K562 (cell line): ENCODE data around the gene PCSK2. TPM values are rescaled to one million over a fixed set of nuclear protein-coding genes. Genes with fewer than 3 reads are reported as not detected.

Experiments
- ATAC-seq: fragments of 200-7000 bp; cut with Tn5 transposase; 3 replicates; pipeline ENCODE4 v1.9.1; 2020; ENCODE audit warnings: moderate library complexity
- BruUV-seq: library from RNA; stranded (reverse); fragments of 400-500 nt; replicated peaks from 2 replicates; lab custom pipeline; 2021; lab: Mats Ljungman, UMichigan
- CTCF ChIA-PET: fragments of 300-600 bp; formaldehyde crosslinking; extraction: SDS; loops from one replicate; lab custom pipeline; 2021; ENCODE audit warnings: low intra/inter-chr PET ratio; lab: Yijun Ruan, JAX
- POLR2A ChIA-PET: fragments of 300-600, 350-650 bp; sonication (Branson Sonifier 250); formaldehyde crosslinking; extraction: SDS; loops from one replicate; lab custom pipeline; 2021; ENCODE audit warnings: antibody characterized with exemption, inconsistent platforms; lab: Yijun Ruan, JAX
- DNase-seq, 4 experiments: peaks; one replicate each; pipeline versions ENCODE4 v3.0.0 to v3.0.0-alpha.2; 2011 to 2018; ENCODE audit warnings: low spot score in 3 of 4, mixed read lengths in 3 of 4; ENCODE audit errors: extremely low read depth in 1 of 4
- FAIRE-seq: peaks from 2 replicates; lab custom pipeline; 2011; peaks lifted over from hg19 to GRCh38; lab: Jason Lieb, UNC
- H2AFZ ChIP-seq: 2 replicates; pipeline ENCODE4 v1.6.0; 2011; ENCODE audit warnings: low read depth, low read length, control low read depth, inconsistent platforms
- H3K27ac ChIP-seq: fragments of 200-600 bp; 3 replicates; pipeline ENCODE4 v1.8.0; 2011; ENCODE audit warnings: low read depth, mild to moderate bottlenecking, control low read depth, inconsistent platforms, low read length, moderate library complexity, mixed read lengths; ENCODE audit errors: extremely low read depth
- H3K27me3 ChIP-seq, 2 experiments: fragments of 300-600 bp in 1 of 2; 2 replicates in 1 of 2; 3 replicates in 1 of 2; pipeline versions ENCODE4 v1.6.0 to v1.8.0; 2011; ENCODE audit warnings: inconsistent platforms in 2 of 2, low read length in 2 of 2, mild to moderate bottlenecking in 1 of 2, mixed read lengths in 1 of 2, moderate library complexity in 1 of 2; ENCODE audit not compliant: control insufficient read depth in 2 of 2, insufficient read depth in 2 of 2
- H3K36me3 ChIP-seq: fragments of 300-600 bp; 3 replicates; pipeline ENCODE4 v1.8.0; 2011; ENCODE audit warnings: mild to moderate bottlenecking, low read length, inconsistent platforms; ENCODE audit not compliant: control insufficient read depth, insufficient read depth
- H3K4me1 ChIP-seq, 2 experiments: fragments of 200-600 bp in 1 of 2; replicated peaks in 1 of 2; 2 replicates in 1 of 2; 3 replicates in 1 of 2; pipeline versions ENCODE4 v1.5.1 to v1.8.0; 2011; ENCODE audit warnings: inconsistent platforms in 2 of 2, low read length in 2 of 2, mild to moderate bottlenecking in 1 of 2, mixed read lengths in 1 of 2, moderate library complexity in 1 of 2; ENCODE audit not compliant: control insufficient read depth in 2 of 2, insufficient read depth in 2 of 2
- H3K4me2 ChIP-seq: 2 replicates; pipeline ENCODE4 v1.6.1; 2011; ENCODE audit warnings: low read length, control low read depth, inconsistent platforms, mixed read lengths; ENCODE audit not compliant: insufficient read depth
- H3K4me3 ChIP-seq: fragments of 200-600 bp; sonication (generic), shearing (Covaris generic); 2 replicates; pipeline ENCODE4 v1.5.1; 2016; ENCODE audit warnings: control low read depth, inconsistent platforms
- H3K79me2 ChIP-seq: fragments of 200-600 bp; 3 replicates; pipeline ENCODE4 v1.8.0; 2011; ENCODE audit warnings: low read length, inconsistent platforms; ENCODE audit not compliant: control insufficient read depth, insufficient read depth
- H3K9ac ChIP-seq, 2 experiments: 2 replicates each; pipeline versions ENCODE4 v1.6.0 to v1.6.1; 2011; ENCODE audit warnings: low read depth in 2 of 2, low read length in 2 of 2, control low read depth in 1 of 2, inconsistent platforms in 1 of 2, mild to moderate bottlenecking in 1 of 2, mixed read lengths in 1 of 2; ENCODE audit not compliant: insufficient read depth in 1 of 2
- H3K9me1 ChIP-seq: one replicate; pipeline ENCODE4 v1.6.0; 2011; ENCODE audit warnings: inconsistent platforms, mild to moderate bottlenecking, low read length, moderate library complexity; ENCODE audit not compliant: control insufficient read depth, insufficient read depth
- H3K9me3 ChIP-seq: replicated peaks from 2 replicates; pipeline ENCODE4 v1.5.1; 2011; ENCODE audit warnings: low read depth, low read length, inconsistent platforms; ENCODE audit not compliant: control insufficient read depth, insufficient read depth
- H4K20me1 ChIP-seq: replicated peaks from 2 replicates; pipeline ENCODE4 v1.6.1; 2011; ENCODE audit warnings: low read length, inconsistent platforms, mixed read lengths; ENCODE audit not compliant: control insufficient read depth, insufficient read depth
- ZNF121 ChIP-seq: sonication (generic); formaldehyde crosslinking; conservative IDR thresholded peaks from 2 replicates; pipeline ENCODE4 v1.8.0; 2022; ENCODE audit warnings: missing genetic modification reagents
- WGBS: fragments of 100-300 bp; shearing (Covaris generic); methylation state at CpG from one replicate; pipeline ENCODE4 v1.1.6; 2016; ENCODE audit warnings: low coverage, mixed read lengths; ENCODE audit not compliant: insufficient coverage; ENCODE audit errors: missing lambda C conversion rate; 5-methylcytosine and 5-hydroxymethylcytosine counted together
- in situ Hi-C: fragments of 300-500 bp; cut with MboI; formaldehyde crosslinking; loops from 4 replicates; pipeline ENCODE4 v1.15.0; 2018; ENCODE audit warnings: inconsistent platforms, mixed read lengths
- intact Hi-C: fragments of 100-400 bp; cut with micrococcal nuclease; formaldehyde crosslinking; loops from 2 replicates; pipeline ENCODE4 v1.14.2; 2022
- polyA plus RNA-seq, 8 experiments: library from polyadenylated mRNA; depleted of rRNA in 4 of 8; stranded (reverse) in 5 of 8; unstranded in 3 of 8; fragments of >200 nt; fragmentation: Nextera tagmentation in 2 of 8; fragmentation: Illumina TruSeq in 1 of 8; extraction: Ambion mirVana in 2 of 8; extraction: Trizol in 1 of 8; gene quantifications; 2 replicates each; pipeline versions ENCODE4 v1.2.1 to v1.2.3, GENCODE V29; 2011 to 2014; ENCODE audit warnings: inconsistent platforms in 1 of 8, missing spikeins in 1 of 8
- total RNA-seq, 7 experiments: library from RNA; depleted of rRNA in 6 of 7; stranded (reverse); fragments of >200 nt in 6 of 7; fragmentation: Illumina TruSeq in 2 of 7; extraction: Trizol in 2 of 7; gene quantifications; 2 replicates each; pipeline versions ENCODE4 v1.2.1 to v1.2.3, GENCODE V29; 2011 to 2021; ENCODE audit warnings: low replicate concordance in 1 of 7
- TF ChIP-seq, protein P1 (sequence below), 2 experiments: fragments of 150-350 bp in 1 of 2; IDR thresholded peaks; 2 replicates each; pipeline ENCODE4 v1.6.1; 2012 to 2016; ENCODE audit warnings: low read depth in 2 of 2, low read length in 2 of 2, mild to moderate bottlenecking in 1 of 2, moderate library complexity in 1 of 2
- TF ChIP-seq, protein P2 (sequence below): fragments of 250-450 bp; sonication (Bioruptor Pico); IDR thresholded peaks from 2 replicates; pipeline ENCODE4 v1.4.0; 2020; ENCODE audit warnings: mild to moderate bottlenecking, moderate library complexity, borderline replicate concordance
- TF ChIP-seq, protein P3 (sequence below): fragments of 250-450 bp; sonication (Bioruptor Pico); IDR thresholded peaks from 2 replicates; pipeline ENCODE4 v1.4.0; 2020
- TF ChIP-seq, protein P4 (sequence below), 2 experiments: fragments of 200-800 bp in 1 of 2; sonication (Bioruptor generic) in 1 of 2; sonication (generic) in 1 of 2; formaldehyde crosslinking in 1 of 2; IDR thresholded peaks in 1 of 2; conservative IDR thresholded peaks in 1 of 2; 2 replicates each; pipeline versions ENCODE4 v1.5.0 to v1.6.1; 2016 to 2020; ENCODE audit warnings: missing compliant biosample characterization in 1 of 2, missing genetic modification characterization in 1 of 2, missing genetic modification reagents in 1 of 2

Gene PCSK2
- total and polyA plus RNA-seq, 9 of the 15 experiments (the other 6 are each of a cell fraction or from before 2014, with no cell fraction given): 0.04 to 0.07 (median 0.05) TPM; not detected in 6

DNA sequence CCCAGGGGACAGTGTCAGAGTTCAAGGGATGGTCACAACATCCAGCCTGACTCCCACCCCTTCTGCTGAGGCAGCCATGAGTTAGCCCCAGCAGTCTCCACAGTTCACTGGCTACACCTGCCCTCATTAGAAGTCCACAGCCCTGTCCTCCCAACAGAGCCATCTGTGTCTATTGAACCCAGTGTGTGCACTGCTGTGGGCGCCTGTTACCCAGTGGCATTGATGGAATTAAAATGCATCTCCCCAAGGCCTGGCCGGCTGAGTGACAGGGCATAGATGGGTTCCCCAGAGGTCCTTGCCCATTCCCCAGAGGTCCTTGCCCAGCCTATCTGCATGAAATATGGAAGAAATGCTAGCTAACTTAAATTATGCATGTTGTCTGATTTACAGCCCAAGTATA, 73.3 kb downstream of the PCSK2 start (continued):
- TF ChIP-seq, protein P1, sequence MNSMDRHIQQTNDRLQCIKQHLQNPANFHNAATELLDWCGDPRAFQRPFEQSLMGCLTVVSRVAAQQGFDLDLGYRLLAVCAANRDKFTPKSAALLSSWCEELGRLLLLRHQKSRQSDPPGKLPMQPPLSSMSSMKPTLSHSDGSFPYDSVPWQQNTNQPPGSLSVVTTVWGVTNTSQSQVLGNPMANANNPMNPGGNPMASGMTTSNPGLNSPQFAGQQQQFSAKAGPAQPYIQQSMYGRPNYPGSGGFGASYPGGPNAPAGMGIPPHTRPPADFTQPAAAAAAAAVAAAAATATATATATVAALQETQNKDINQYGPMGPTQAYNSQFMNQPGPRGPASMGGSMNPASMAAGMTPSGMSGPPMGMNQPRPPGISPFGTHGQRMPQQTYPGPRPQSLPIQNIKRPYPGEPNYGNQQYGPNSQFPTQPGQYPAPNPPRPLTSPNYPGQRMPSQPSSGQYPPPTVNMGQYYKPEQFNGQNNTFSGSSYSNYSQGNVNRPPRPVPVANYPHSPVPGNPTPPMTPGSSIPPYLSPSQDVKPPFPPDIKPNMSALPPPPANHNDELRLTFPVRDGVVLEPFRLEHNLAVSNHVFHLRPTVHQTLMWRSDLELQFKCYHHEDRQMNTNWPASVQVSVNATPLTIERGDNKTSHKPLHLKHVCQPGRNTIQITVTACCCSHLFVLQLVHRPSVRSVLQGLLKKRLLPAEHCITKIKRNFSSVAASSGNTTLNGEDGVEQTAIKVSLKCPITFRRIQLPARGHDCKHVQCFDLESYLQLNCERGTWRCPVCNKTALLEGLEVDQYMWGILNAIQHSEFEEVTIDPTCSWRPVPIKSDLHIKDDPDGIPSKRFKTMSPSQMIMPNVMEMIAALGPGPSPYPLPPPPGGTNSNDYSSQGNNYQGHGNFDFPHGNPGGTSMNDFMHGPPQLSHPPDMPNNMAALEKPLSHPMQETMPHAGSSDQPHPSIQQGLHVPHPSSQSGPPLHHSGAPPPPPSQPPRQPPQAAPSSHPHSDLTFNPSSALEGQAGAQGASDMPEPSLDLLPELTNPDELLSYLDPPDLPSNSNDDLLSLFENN (IDR thresholded peaks at IDR 0.05; ENCODE audit: low read depth in 2 of 2, low read length in 2 of 2): no peak

DNA sequence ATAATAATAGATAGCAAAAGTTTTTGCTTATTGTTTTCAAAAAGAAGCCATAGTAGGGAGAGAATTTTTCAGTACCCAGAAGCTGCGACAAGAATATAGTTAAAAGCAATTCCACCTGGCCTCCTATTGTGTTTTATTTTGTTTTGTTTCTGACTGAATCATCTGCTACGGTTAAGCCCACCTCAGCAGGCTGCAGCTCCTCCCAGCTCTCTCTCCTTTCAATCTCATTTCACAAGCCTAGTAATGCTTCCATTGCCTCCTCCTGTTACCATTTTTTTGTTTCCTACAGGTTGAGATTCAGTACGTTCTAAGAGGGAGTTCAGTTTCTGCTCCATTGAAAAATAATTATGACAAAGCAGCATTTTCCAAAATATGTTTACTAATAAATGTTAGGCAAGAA, 77.9 kb downstream of the PCSK2 start:
- H3K9me3 ChIP-seq: no peaks in the 10 kb centered on the region
- POLR2A ChIA-PET: no interaction called here
- no peak overlapping the region for H2AFZ ChIP-seq
- H4K20me1 ChIP-seq: no peaks in the 10 kb centered on the region
- no peaks in the 10 kb centered on the region for H3K27me3 ChIP-seq
- H3K9me1 ChIP-seq: no peaks in the 10 kb centered on the region
- no TSS peak for BruUV-seq
- H3K27ac ChIP-seq: no peak overlapping the region
- 0% methylated on average over 3 of the region's 3 CpGs for WGBS
- CTCF ChIA-PET: no interaction called here
- ATAC-seq (no peak), DNase-seq (no peak), FAIRE-seq (no peak)
- no peaks in the 10 kb centered on the region for H3K36me3 ChIP-seq
- intact Hi-C loops (no loop called here), in situ Hi-C loops (no loop called here)
- H3K4me1 ChIP-seq: no peaks in the 10 kb centered on the region
- H3K4me3 ChIP-seq: no peak overlapping the region
- no peak overlapping the region for H3K9ac ChIP-seq
- no peaks in the 10 kb centered on the region for H3K79me2 ChIP-seq
- H3K4me2 ChIP-seq: no peak overlapping the region
- TF ChIP-seq ZNF121: no peak
- TF ChIP-seq, protein P2, sequence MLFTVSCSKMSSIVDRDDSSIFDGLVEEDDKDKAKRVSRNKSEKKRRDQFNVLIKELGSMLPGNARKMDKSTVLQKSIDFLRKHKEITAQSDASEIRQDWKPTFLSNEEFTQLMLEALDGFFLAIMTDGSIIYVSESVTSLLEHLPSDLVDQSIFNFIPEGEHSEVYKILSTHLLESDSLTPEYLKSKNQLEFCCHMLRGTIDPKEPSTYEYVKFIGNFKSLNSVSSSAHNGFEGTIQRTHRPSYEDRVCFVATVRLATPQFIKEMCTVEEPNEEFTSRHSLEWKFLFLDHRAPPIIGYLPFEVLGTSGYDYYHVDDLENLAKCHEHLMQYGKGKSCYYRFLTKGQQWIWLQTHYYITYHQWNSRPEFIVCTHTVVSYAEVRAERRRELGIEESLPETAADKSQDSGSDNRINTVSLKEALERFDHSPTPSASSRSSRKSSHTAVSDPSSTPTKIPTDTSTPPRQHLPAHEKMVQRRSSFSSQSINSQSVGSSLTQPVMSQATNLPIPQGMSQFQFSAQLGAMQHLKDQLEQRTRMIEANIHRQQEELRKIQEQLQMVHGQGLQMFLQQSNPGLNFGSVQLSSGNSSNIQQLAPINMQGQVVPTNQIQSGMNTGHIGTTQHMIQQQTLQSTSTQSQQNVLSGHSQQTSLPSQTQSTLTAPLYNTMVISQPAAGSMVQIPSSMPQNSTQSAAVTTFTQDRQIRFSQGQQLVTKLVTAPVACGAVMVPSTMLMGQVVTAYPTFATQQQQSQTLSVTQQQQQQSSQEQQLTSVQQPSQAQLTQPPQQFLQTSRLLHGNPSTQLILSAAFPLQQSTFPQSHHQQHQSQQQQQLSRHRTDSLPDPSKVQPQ (CRISPR knock-in tag): no peak
- TF ChIP-seq, protein P3, sequence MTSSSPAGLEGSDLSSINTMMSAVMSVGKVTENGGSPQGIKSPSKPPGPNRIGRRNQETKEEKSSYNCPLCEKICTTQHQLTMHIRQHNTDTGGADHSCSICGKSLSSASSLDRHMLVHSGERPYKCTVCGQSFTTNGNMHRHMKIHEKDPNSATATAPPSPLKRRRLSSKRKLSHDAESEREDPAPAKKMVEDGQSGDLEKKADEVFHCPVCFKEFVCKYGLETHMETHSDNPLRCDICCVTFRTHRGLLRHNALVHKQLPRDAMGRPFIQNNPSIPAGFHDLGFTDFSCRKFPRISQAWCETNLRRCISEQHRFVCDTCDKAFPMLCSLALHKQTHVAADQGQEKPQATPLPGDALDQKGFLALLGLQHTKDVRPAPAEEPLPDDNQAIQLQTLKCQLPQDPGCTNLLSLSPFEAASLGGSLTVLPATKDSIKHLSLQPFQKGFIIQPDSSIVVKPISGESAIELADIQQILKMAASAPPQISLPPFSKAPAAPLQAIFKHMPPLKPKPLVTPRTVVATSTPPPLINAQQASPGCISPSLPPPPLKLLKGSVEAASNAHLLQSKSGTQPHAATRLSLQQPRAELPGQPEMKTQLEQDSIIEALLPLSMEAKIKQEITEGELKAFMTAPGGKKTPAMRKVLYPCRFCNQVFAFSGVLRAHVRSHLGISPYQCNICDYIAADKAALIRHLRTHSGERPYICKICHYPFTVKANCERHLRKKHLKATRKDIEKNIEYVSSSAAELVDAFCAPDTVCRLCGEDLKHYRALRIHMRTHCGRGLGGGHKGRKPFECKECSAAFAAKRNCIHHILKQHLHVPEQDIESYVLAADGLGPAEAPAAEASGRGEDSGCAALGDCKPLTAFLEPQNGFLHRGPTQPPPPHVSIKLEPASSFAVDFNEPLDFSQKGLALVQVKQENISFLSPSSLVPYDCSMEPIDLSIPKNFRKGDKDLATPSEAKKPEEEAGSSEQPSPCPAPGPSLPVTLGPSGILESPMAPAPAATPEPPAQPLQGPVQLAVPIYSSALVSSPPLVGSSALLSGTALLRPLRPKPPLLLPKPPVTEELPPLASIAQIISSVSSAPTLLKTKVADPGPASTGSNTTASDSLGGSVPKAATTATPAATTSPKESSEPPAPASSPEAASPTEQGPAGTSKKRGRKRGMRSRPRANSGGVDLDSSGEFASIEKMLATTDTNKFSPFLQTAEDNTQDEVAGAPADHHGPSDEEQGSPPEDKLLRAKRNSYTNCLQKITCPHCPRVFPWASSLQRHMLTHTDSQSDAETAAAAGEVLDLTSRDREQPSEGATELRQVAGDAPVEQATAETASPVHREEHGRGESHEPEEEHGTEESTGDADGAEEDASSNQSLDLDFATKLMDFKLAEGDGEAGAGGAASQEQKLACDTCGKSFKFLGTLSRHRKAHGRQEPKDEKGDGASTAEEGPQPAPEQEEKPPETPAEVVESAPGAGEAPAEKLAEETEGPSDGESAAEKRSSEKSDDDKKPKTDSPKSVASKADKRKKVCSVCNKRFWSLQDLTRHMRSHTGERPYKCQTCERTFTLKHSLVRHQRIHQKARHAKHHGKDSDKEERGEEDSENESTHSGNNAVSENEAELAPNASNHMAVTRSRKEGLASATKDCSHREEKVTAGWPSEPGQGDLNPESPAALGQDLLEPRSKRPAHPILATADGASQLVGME: no peak
- TF ChIP-seq, protein P4, sequence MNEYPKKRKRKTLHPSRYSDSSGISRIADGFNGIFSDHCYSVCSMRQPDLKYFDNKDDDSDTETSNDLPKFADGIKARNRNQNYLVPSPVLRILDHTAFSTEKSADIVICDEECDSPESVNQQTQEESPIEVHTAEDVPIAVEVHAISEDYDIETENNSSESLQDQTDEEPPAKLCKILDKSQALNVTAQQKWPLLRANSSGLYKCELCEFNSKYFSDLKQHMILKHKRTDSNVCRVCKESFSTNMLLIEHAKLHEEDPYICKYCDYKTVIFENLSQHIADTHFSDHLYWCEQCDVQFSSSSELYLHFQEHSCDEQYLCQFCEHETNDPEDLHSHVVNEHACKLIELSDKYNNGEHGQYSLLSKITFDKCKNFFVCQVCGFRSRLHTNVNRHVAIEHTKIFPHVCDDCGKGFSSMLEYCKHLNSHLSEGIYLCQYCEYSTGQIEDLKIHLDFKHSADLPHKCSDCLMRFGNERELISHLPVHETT (CRISPR knock-in tag; conservative IDR thresholded peaks at IDR 0.05 in 1 of 2, IDR thresholded peaks at IDR 0.05 in 1 of 2): no peak
